ENCODE data around the gene CLTCL1.

The CLTCL1 gene

GRCh38 chr22:19244600-19245352 lies 46.7 kb downstream of the CLTCL1 start:
- DNase-seq (ENCODE audit: low spot score): no peak

DNA sequence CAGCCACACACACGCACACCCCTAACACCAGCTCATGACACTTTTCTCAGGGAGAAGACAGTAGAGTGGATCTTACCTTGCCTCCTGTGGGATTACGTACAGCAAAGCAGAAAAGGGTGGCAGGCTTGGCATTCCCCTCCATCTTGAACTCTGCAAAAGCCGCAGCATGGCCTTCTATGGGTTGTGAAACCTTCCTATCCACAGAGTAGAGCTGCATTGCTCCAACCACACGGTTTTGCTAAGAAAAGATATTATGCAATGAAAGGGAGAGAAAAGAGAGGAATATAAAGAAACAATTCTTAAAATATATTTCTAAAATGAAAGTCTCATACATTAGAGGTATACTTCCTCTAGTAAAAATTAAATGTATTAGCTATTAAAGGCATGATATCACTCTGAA lies 48.8 kb downstream of the CLTCL1 start:
- no peak for DNase-seq (ENCODE audit: low spot score)

GRCh38 chr22:19241593-19241906 lies 50.0 kb downstream of the CLTCL1 start:
- no peak for DNase-seq (ENCODE audit: low spot score)

DNA sequence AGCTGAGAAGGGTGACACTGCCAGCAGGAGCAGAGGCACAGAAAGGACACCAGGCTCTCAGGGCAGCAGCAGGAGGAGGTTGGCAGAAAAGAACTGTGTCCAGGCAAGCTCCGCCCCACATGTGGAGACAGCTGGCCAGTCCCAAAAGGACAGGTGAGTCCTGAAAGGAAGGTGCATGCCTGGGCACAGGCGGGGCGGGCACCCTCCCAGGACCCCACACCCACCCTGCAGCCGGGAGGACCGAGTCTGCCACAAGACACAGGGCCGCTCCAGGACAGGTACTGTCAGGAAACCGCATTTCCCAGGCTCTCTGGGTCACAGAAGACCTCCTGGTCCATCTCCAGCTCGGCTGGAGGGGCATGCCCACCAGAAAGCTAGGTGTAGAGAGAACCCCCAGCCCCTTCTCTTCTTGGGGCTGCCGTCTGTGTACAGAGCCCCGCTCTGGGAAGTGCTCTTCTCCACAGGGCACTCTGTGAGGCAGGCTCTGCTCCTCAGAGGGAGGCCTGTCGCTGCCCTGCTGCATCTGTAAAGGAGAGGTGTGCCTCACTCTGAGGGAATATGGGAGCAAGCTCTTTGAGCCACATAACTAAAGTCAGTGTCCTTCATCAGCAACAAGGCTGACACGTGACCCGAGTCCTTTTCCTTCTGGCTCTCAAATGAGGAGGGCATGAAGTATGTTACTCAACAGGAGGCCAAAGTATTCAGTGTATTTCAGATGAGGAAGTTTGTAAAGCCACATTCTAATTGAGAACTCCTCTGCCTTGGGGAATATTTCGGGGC lies 50.5 kb downstream of the CLTCL1 start:
- no peak for DNase-seq (ENCODE audit: low spot score)

- DNase-seq (ENCODE audit: low spot score): no peak
These were observed 52.1 kb downstream of the CLTCL1 start for GRCh38 chr22:19239464-19239863.

DNA sequence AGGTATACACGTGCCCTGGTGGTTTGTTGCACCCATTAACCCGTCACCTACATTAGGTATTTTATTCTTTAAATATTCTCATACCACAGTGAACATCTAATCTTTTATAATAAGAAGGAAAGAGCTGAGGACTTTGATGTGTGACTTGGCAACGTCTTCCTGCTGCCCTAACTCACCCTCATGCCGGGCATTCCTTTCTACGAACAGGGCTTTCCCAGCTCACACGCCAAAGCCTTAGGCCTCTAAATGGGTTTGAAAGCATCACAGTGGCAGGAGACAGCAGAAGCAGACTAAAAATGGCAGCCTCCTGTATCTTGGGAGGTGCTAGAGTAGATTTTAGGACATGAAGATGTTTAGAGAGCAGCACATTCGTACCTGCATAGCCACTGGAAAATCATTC lies 52.6 kb downstream of the CLTCL1 start:
- no peak for DNase-seq (ENCODE audit: low spot score)

DNA sequence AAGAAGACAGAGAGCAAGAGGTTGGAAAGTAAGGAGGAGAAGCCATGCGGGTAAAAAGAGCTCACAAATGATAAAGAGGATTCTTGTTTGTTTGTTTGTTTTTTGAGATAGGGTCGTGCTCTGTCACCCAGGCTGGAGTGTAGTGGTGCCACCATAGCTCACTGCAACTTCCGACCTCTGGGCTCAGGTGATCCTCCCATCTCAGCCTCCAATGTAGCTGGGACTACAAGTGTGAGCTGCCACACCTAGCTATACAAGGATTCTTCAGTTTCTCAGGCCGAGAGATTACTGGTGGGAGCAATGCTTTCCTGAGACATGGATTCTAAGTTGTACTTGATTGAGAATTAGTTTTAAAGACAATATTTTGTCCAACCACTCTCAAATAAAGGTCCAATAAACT lies 55.6 kb downstream of the CLTCL1 start:
- DNase-seq (ENCODE audit: low spot score): no peak

DNA sequence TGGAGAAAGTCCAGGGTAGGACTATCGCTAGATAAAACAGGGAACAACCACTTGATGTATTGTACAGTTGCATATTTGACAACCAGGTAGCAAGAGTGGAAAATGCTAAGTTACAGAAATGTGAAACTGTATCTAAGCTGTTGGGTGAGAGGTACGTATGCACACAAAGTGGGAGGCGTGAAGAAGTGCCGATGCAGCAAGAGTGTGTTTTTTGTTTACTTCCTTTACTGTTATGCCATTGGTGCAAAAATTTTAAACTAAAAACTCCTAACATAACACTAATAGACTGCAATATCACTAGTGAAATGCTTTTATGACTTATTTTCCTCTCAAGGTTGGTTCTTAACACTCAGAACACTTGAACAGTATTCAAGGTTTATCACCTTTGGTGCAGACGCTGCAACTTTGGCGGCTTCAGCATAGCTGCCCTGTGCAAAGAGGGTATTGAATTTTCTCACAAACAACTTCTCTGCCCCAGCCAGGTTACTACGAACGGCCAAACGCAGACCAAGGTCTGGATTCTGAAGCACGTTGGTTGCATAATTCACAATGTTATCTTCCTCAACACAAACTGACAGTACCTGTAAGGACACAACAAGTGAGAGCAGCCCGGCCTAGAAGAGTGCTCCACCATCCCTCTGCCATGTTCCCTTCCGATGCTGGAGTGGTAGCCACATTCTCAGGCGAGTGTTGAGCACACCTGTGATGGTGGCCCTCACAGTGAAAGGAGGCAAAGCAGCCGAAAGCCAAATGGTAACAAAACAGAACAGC lies 57.2 kb downstream of the CLTCL1 start:
- DNase-seq (ENCODE audit: low spot score): no peak

GRCh38 chr22:19233189-19233661 lies 58.3 kb downstream of the CLTCL1 start:
- DNase-seq (ENCODE audit: low spot score): no peak

GRCh38 chr22:19232623-19233022 lies 58.9 kb downstream of the CLTCL1 start:
- DNase-seq (ENCODE audit: low spot score): no peak

GRCh38 chr22:19231986-19232385 lies 59.5 kb downstream of the CLTCL1 start:
- DNase-seq (ENCODE audit: low spot score): no peak

DNA sequence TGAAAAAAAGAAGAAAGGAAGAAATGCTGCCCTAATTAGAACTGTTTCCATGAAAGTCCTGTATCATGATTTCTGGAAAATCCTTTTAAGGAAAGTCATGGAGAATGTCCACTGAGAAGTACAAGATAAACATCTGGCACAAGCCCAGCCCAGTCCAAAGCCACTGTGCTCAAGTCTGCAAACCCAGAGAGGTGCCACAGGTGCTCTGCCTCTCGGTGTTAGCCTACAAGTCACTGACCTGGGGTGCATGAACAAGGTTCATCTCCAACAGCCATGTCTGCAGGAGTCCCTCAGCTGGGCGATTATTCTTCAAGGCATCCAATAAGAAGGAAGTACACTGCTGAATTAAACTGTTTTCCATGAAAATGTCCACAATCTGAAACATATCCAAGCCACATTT lies 61.9 kb downstream of the CLTCL1 start:
- DNase-seq (ENCODE audit: low spot score): no peak

DNA sequence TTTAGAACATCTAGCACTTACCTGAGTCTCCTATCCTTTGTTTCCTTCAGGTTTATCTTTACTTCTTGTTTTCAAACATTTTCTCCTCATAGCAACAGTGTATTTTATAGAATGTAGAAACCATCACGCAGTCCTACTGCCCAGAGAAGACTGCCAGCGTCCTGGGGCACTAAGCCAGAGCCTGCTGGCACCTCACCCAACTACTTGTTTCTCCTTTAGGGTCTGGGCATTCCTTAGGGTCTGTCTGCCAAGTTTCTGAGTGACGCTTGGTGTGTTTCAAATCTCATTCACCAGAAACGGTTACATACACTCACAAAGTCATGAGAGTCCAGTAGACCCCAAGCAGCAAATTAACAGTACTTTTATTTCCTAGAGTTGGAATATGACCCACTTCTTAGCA lies 63.3 kb downstream of the CLTCL1 start:
- DNase-seq (ENCODE audit: low spot score): no peak

DNA sequence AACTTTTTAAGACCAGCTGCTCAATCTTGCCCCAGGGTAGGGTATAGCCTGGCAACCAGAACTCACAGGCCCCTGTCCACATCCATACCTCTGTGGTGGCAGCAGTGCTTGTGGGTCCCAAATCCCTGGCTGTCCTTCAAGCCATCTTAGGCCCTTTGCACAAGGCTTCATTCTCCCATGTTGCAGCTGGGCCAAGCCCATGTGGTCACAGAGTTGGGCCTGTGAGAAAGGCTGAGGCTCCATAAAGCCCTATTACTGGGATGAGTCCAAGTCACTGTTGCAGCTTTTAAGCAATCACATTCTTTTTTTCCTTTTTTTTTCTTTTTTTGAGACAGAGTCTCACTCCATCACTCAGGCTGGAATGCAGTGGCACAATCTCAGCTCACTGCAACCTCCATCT lies 65.1 kb downstream of the CLTCL1 start:
- DNase-seq (ENCODE audit: low spot score): no peak

- DNase-seq (ENCODE audit: low spot score): no peak
These were observed 66.0 kb downstream of the CLTCL1 start for GRCh38 chr22:19225560-19225959.

DNA sequence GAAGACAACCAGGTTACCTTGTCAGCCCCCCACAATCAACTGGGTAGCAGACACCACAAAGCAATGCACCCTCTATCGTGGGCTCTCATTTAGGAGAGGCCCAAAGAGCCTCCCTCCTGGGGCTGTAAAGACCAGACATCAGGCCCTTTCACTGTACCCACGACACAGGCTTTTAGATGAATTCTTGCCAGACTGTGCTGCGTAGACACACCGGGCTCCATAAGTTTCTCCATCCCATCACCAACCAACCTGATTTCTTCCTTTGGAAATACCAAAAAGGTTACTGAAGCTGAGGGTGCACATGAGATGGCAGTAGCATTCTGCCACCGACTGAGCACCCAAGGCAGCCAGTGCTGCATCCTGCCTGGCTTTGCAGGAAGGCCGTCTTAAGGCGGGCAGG lies 66.5 kb downstream of the CLTCL1 start:
- no peak for DNase-seq (ENCODE audit: low spot score)

- no peak for DNase-seq (ENCODE audit: low spot score)
These were observed 67.0 kb downstream of the CLTCL1 start for GRCh38 chr22:19224557-19224956.

DNA sequence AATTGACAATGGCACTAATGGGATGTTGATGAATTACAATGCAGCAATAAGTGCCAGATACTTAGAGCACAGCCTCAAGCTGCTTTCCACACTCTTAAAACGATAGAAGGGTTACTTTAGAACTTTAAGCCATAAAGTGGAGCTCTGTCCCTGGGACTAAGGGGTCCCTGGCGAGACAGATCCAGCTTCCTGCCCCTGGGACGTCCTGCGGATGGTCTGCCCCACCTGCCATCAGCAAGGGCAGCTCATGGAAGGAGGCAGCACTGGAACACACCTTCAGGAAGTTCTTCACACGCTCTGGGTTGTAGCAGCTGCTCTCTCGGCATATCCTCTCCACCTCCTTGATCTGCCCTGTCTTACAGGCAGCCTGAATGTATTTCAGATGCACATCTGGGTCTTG lies 67.9 kb downstream of the CLTCL1 start:
- no peak for DNase-seq (ENCODE audit: low spot score)

- DNase-seq (ENCODE audit: low spot score): no peak
These were observed 68.4 kb downstream of the CLTCL1 start for GRCh38 chr22:19223110-19223509.

- DNase-seq (ENCODE audit: low spot score): no peak
These were observed 69.1 kb downstream of the CLTCL1 start for GRCh38 chr22:19222242-19223005.

DNA sequence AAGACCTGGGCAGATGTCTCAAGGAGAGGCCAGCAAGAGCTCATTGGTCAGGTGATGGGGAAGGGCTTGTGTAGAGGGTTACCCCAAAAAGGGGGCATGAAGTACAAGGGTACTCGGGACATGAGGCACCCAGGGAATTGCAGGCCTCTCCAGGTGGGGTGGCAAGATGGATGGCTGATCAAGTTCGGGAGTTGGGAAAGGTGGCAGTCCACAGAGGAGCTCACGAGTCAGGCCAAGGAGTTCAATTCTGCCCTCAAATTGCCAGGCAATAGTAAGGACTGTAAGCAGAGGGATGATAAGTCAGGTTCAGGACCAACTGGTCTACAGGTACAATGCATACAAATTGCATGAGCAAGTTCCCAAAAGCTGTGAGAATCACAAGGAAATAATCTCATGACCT lies 70.7 kb downstream of the CLTCL1 start:
- no peak for DNase-seq (ENCODE audit: low spot score)

DNA sequence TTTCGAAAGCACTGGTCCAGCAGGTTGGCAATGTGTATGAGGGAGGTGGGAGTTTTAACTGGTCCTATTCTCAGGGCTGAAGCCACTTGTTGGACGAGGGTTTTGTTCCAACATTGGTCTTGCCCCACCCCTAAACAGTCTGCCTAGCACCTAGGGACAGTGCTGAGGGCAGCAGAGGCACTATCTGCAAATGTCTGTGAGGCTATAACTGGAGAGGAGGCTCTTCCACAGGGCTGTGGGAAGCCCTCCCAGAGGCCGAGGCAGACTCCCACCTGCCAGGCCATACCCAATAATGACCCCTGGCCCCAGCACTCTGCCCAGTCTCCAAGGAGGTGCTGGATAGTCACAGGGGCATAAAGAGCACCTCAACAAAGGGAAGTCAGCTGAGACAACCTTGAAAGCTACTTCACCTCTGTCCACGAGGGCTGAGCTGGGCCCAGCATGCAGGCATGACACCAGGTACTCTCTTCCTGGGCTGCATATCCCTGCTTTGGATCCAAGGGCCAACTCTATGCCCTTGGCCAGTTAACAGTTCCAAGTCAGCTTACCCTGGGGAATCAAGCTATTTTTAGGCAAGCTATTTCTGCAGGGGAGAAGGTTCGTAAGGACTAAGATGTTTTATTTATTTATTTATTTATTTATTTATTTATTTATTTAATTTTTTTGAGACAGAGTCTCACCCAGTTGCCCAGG lies 72.8 kb downstream of the CLTCL1 start:
- DNase-seq (ENCODE audit: low spot score): no peak
